ENCODE data around the gene GJB6. TPM values are rescaled to one million over a fixed set of nuclear protein-coding genes. Genes with fewer than 3 reads are reported as not detected.

Gene GJB6
- polyA plus RNA-seq, 3 donors: 2.5 to 5.4 (median 3.0) TPM

- no peak for DNase-seq (ENCODE audit: extremely low read depth in 1 of 11, low read depth in 9 of 11, low spot score in 4 of 11)
These were observed 40.6 kb downstream of the GJB6 start for GRCh38 chr13:20191311-20192157.

DNA sequence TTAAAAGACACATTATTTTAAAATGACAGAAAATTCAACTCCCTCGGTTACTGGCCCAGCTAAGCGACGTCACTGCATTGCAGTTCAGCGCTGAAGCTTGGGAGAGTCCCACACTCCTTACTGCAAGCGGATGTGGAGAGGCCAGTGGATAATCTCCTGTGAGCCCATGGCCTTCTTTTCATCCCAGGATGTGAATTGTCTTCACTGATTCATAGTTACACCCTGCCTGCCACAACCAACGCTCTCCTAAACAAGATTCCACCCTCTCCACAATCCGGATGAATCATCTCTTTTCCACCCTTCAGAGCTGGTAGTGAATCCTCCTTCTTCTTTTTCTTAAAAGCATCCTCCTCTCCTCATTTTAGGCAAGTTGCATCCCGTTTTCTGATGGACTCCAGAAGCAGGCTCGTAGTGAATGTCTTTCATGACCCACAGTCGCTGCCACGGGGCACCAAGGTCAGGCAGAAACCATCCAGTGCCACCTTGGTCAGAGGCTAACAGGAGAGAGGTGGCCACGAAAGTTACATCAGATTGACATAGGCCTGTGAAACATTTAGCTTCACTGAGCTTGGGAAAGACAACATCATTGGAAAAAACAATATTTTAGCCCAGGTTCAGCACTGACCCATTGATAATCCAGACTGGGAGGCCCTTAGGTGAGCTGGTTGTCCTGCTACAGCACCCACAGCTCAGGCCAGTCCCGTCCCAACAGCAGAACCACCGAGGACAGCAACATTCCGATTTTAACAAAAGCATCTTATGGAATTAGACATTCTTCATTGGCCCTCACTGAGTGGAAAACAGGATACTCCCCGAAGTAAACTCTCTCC, 41.4 kb downstream of the GJB6 start:
- DNase-seq (ENCODE audit: extremely low read depth in 1 of 11, low read depth in 9 of 11, low spot score in 4 of 11): no peak

DNA sequence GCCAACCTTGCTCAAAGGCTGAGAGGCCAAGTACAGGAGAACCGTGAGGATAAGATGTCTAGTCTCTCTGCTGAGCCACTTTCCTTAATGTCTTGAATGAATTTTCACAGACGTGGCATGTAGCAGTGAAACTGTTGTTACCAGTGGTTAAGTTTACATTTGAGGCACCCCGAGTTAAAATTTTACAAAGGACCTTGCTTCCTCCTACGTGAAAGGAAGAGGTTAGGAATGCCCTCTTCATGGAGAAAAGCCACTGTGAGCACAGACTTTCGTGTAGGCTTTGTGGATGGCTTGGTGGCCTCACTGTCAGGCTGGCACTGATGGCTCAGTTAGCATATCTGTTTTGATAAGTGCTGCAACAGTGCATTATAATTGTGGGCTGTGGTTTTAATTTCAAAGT, 42.0 kb downstream of the GJB6 start:
- no peak for DNase-seq (ENCODE audit: extremely low read depth in 1 of 11, low read depth in 9 of 11, low spot score in 4 of 11)

GRCh38 chr13:20188667-20189553, 43.2 kb downstream of the GJB6 start:
- DNase-seq (ENCODE audit: extremely low read depth in 1 of 11, low read depth in 9 of 11, low spot score in 4 of 11): no peak

GRCh38 chr13:20186771-20187170, 45.3 kb downstream of the GJB6 start:
- DNase-seq (ENCODE audit: extremely low read depth in 1 of 11, low read depth in 9 of 11, low spot score in 4 of 11): no peak

- DNase-seq (ENCODE audit: extremely low read depth in 1 of 11, low read depth in 9 of 11, low spot score in 4 of 11): no peak
These were observed 46.6 kb downstream of the GJB6 start for GRCh38 chr13:20185366-20186056.

GRCh38 chr13:20182231-20182846, 49.8 kb downstream of the GJB6 start:
- DNase-seq (ENCODE audit: extremely low read depth in 1 of 11, low read depth in 9 of 11, low spot score in 4 of 11): peak in 5 of 11 donors; percentile 63 to 76 (median 67)

DNA sequence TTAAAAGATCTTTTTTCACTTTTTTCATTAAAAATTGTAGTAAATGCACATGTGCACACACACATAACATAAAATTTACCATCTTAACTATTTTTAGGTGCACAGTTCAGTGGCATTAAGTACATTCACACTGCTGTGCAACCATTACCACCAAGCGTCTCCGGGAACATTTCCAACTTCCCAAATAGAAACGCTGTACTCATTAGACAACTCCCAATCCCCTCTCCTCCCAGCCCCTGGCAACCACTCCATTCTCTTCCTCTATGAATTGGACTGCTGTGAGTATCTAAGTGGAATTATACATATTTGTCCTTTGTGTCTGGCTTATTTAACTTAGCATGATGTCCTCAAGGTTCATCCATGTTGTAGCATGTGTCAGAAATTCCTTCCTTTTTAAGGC, 50.9 kb downstream of the GJB6 start:
- DNase-seq (ENCODE audit: extremely low read depth in 1 of 11, low read depth in 9 of 11, low spot score in 4 of 11): no peak

DNA sequence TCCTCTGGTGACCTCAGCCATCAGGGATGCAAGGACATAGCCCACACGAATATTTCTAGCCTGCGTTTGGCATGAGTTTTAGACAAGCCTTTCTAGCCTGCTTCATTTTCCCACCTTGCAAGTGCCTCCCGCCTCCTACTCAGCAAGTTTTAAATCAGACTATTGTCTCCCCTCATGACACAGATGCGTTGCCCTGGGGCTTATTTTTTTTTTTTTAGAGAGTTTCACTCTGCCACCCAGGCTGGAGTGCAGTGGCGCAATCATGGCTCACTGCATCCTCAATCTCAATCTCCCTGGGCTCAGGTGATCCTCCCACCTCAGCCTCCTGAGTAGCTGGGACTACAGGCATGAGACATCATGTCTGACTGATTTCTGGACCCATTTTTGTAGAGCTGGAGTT, 54.0 kb downstream of the GJB6 start:
- no peak for DNase-seq (ENCODE audit: extremely low read depth in 1 of 11, low read depth in 9 of 11, low spot score in 4 of 11)

- no peak for DNase-seq (ENCODE audit: extremely low read depth in 1 of 11, low read depth in 9 of 11, low spot score in 4 of 11)
These were observed 54.9 kb downstream of the GJB6 start for GRCh38 chr13:20177049-20177831.

DNA sequence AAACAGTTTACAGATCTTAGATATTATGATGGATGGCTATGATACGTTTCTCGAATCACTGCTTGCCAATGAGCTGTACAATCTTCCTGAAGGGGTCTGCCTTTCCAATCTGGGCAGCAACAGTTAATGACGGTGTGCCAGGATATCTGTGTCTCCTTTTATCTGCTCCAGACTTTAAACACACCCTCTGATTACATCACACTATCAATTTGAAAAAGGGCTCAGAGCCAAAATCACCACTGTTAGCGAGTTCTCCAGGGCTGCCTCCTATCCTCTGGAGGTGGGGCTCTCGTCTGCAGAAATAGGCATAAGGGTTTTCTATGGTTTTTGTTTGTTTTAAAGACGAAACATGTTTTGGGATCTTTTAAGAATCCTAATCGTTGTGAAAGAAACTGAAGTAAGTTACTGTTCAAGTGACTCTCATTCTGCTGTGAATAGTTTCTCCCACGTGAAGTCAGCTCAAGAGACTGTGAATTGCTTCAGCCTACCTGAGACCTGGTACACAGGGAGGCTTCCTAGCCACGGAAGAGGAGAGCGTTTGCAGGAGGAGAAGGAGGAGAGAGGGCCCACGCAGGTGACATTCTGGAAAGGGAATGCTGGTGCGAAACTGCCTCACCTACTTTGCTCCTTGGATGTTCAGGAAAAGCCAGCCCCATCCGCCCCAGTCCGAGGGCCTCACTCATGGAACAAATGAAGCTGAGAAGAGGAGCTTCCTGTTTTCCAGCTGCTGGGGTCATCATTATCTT, 56.0 kb downstream of the GJB6 start:
- no peak for DNase-seq (ENCODE audit: extremely low read depth in 1 of 11, low read depth in 9 of 11, low spot score in 4 of 11)

DNA sequence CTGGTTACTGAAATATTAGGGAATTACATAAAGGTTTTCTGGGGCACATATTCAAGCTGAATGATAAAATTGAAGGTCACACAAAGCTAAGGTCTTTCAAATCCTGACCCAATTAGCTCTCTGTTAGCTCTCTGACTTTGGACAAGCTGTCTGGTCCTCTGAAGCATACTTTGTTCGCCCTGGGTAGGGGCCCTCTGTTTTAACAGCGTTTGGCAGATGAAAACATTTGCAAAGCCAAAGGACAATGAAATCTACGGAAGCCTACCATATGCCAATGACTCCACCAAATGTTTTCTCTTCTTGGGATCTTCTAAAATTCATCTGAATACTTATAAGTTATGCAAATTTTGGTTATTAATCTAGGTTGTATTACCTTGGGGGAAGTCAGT, 56.7 kb downstream of the GJB6 start:
- no peak for DNase-seq (ENCODE audit: extremely low read depth in 1 of 11, low read depth in 9 of 11, low spot score in 4 of 11)

DNA sequence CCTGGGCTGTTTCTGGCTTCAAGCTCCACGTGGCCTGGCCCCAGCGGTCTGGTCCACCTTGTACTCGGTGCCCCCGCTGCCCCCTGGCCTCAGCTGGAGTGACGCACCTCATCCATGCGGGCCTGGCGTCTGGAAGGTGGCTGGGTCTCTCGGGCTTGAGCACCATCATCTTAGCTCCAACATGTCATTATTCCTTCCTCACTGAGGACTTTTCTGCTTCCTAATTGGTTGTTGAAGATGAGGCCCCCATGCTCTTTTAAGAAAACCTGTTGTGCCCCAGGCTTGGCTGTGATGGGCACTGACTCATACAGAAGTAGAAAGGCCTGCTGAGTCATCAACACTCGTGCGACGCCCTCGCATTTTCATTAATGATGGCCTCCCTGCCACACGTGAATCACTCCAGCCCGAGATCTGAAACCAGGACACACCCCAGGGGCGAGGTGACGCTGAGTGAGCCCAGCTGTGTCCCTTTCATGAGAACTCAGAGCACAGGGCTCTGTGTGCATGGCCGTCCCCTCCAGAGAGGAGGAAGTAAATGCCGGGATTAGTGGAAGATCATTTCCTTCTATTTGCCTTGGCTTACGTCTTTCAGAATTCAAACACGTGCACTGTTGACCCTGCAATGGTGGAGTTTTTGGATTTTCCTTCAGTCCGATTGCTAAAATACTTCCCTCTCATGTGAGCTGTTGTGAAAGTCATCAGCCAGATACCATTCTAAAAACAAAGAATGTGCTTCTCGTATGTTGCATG, 57.3 kb downstream of the GJB6 start:
- DNase-seq (ENCODE audit: extremely low read depth in 1 of 11, low read depth in 9 of 11, low spot score in 4 of 11): no peak

DNA sequence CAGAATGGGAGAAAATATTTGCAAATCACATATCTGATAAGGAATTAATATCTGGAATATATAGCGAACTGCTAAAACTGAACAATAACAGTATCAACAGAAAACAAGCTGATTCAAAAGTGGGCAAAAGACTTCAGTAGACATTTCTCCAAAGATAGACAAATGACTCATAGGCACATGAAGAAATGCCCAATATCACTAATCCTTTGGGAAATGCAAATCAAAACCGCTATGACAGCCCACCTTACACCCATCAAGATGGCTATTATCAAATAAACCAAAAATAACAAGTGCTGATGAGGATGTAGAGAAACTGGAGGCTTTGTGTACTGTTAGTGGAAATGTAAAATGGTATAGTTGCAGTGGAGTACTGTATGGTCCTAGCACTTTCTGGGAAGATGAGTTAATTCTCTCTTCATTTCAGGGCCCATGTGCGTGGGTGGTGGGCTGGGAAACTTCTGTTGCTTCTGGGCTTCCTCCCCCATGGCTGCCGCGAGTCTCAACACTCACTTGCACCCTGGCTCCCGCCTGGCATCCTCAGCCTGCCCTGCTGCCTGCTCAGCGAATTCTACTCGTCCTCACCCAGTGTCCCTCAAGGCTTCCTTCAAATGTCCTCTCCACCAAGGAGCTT, 58.9 kb downstream of the GJB6 start:
- DNase-seq (ENCODE audit: extremely low read depth in 1 of 11, low read depth in 9 of 11, low spot score in 4 of 11): no peak
